K562 (cell line): ENCODE data around the gene MED31. TPM values are rescaled to one million over a fixed set of nuclear protein-coding genes. Genes with fewer than 3 reads are reported as not detected.

Experiments used
- ARID4B ChIP-seq: sonication (generic); formaldehyde crosslinking; IDR thresholded peaks from 2 replicates; pipeline ENCODE4 v1.8.0; 2022; ENCODE audit warnings: mild to moderate bottlenecking, missing genetic modification reagents
- BCOR ChIP-seq: fragments of 450-650 bp; IDR thresholded peaks from 2 replicates; pipeline ENCODE4 v1.6.1; 2016
- FIP1L1 ChIP-seq: fragments of 200-400 bp; formaldehyde crosslinking; IDR thresholded peaks from 2 replicates; pipeline ENCODE4 v1.6.1; 2018; ENCODE audit warnings: mild to moderate bottlenecking, low read depth, low read length; ENCODE audit not compliant: poor library complexity, severe bottlenecking
- FOXJ2 ChIP-seq: fragments of 200-800 bp; sonication (Bioruptor generic); IDR thresholded peaks from 2 replicates; pipeline ENCODE4 v1.6.1; 2016; ENCODE audit warnings: missing genetic modification characterization, missing compliant biosample characterization
- POLR2A ChIP-seq: fragments of 450-650 bp; conservative IDR thresholded peaks from 2 replicates; pipeline ENCODE4 v1.6.1; 2016
- RBM17 ChIP-seq: fragments of 200-400 bp; formaldehyde crosslinking; IDR thresholded peaks from 2 replicates; pipeline ENCODE4 v1.6.1; 2017; ENCODE audit warnings: low read depth, mild to moderate bottlenecking, low read length, borderline replicate concordance
- RBM22 ChIP-seq: fragments of 200-400 bp; formaldehyde crosslinking; IDR thresholded peaks from 2 replicates; pipeline ENCODE4 v1.6.1; 2018; ENCODE audit warnings: low read length, low read depth; ENCODE audit not compliant: poor library complexity, severe bottlenecking
- SFPQ ChIP-seq: fragments of 200-400 bp; formaldehyde crosslinking; IDR thresholded peaks from 2 replicates; pipeline ENCODE4 v1.6.1; 2017; ENCODE audit warnings: mild to moderate bottlenecking, low read depth, low read length, moderate library complexity
- SP1 ChIP-seq: sonication (generic); formaldehyde crosslinking; IDR thresholded peaks from 2 replicates; pipeline ENCODE4 v1.8.1; 2022; ENCODE audit warnings: mild to moderate bottlenecking, missing genetic modification reagents
- TCF3 ChIP-seq: sonication (generic); formaldehyde crosslinking; IDR thresholded peaks from 2 replicates; pipeline ENCODE4 v1.4.0; 2020; ENCODE audit warnings: mild to moderate bottlenecking, missing genetic modification reagents
- TCF7 ChIP-seq: sonication (generic); IDR thresholded peaks from 2 replicates; pipeline ENCODE4 v1.6.1; 2016; ENCODE audit warnings: antibody characterized with exemption, borderline replicate concordance
- TOE1 ChIP-seq, 2 experiments: fragments of 450-650 bp in 1 of 2; sonication (generic) in 1 of 2; formaldehyde crosslinking in 1 of 2; IDR thresholded peaks; 2 replicates each; pipeline versions ENCODE4 v1.7.1 to v1.8.0; 2016 to 2022; ENCODE audit warnings: borderline replicate concordance in 2 of 2, mild to moderate bottlenecking in 2 of 2, antibody characterized with exemption in 1 of 2, inconsistent platforms in 1 of 2, low read depth in 1 of 2, missing genetic modification reagents in 1 of 2, moderate library complexity in 1 of 2
- VEZF1 ChIP-seq: fragments of 200-800 bp; sonication (Bioruptor generic); IDR thresholded peaks from 2 replicates; pipeline ENCODE4 v1.6.1; 2017; ENCODE audit warnings: missing genetic modification characterization, missing compliant biosample characterization
- ZBTB5 ChIP-seq: fragments of 450-650 bp; IDR thresholded peaks from 2 replicates; pipeline ENCODE4 v1.6.1; 2017; ENCODE audit warnings: antibody characterized with exemption
- ZC3H4 ChIP-seq: sonication (generic); formaldehyde crosslinking; IDR thresholded peaks from 2 replicates; pipeline ENCODE4 v1.9.0; 2021; ENCODE audit warnings: missing genetic modification reagents, borderline replicate concordance
- ZNF24 ChIP-seq: fragments of 450-650 bp; IDR thresholded peaks from 2 replicates; pipeline ENCODE4 v1.6.1; 2016
- ZNF57 ChIP-seq: fragments of 450-650 bp; formaldehyde crosslinking; IDR thresholded peaks from 2 replicates; pipeline ENCODE4 v1.4.0; 2020; ENCODE audit warnings: mild to moderate bottlenecking, moderate library complexity
- polyA plus RNA-seq, 8 experiments: library from polyadenylated mRNA; depleted of rRNA in 4 of 8; stranded (reverse) in 5 of 8; unstranded in 3 of 8; fragments of >200 nt; fragmentation: Nextera tagmentation in 2 of 8; fragmentation: Illumina TruSeq in 1 of 8; extraction: Ambion mirVana in 2 of 8; extraction: Trizol in 1 of 8; gene quantifications; 2 replicates each; pipeline versions ENCODE4 v1.2.1 to v1.2.3, GENCODE V29; 2011 to 2014; ENCODE audit warnings: inconsistent platforms in 1 of 8, missing spikeins in 1 of 8
- total RNA-seq, 7 experiments: library from RNA; depleted of rRNA in 6 of 7; stranded (reverse); fragments of >200 nt in 6 of 7; fragmentation: Illumina TruSeq in 2 of 7; extraction: Trizol in 2 of 7; gene quantifications; 2 replicates each; pipeline versions ENCODE4 v1.2.1 to v1.2.3, GENCODE V29; 2011 to 2021; ENCODE audit warnings: low replicate concordance in 1 of 7

Gene MED31
- total and polyA plus RNA-seq, 9 of the 15 experiments (the other 6 are each of a cell fraction or from before 2014, with no cell fraction given) = 6.4 to 39.9 (median 14.6) TPM

GRCh38 chr17:6640536-6641246 is 10.7 kb downstream of the MED31 start, which contains the start of the genes KIAA0753 and TXNDC17 (continued):
- TF ChIP-seq TOE1 (IDR thresholded peaks at IDR 0.05; ENCODE audit: borderline replicate concordance) = peak; percentile 86
- no peak for TF ChIP-seq TOE1 (CRISPR knock-in tag; IDR thresholded peaks at IDR 0.05; ENCODE audit: borderline replicate concordance, low read depth)
- TF ChIP-seq FIP1L1 = peak; percentile 27
- TF ChIP-seq ZNF24 = no peak
- TF ChIP-seq POLR2A = peak; percentile 94
- TF ChIP-seq ARID4B = peak; percentile 70
- TF ChIP-seq RBM22 = peak; percentile 87
- TF ChIP-seq TCF3 (CRISPR knock-in tag) = no peak
- TF ChIP-seq SP1 (CRISPR knock-in tag) = peak; percentile 61; the same call in 1 of the 2 replicates
- TF ChIP-seq RBM17 = no peak
- TF ChIP-seq ZC3H4 (CRISPR knock-in tag) = no peak
- TF ChIP-seq TCF7 = no peak
- no peak for TF ChIP-seq ZNF57 (CRISPR knock-in tag)
- peak; percentile 71 for TF ChIP-seq VEZF1 (CRISPR knock-in tag)
- no peak for TF ChIP-seq FOXJ2 (tag)
- no peak for TF ChIP-seq BCOR
- TF ChIP-seq SFPQ = no peak
- TF ChIP-seq ZBTB5 = no peak
